HCT116 (cell line): Measurements from ENCODE around the gene TYMS. TPM values are rescaled to one million over a fixed set of nuclear protein-coding genes. Genes with fewer than 3 reads are reported as not detected.

Experiments
- ATAC-seq: fragments of 200-7000 bp; cut with Tn5 transposase; 2 replicates; pipeline ENCODE4 v1.9.1; 2020; ENCODE audit warnings: mild to moderate bottlenecking, moderate library complexity
- BruUV-seq: library from RNA; stranded (reverse); fragments of 400-500 nt; replicated peaks from 2 replicates; lab custom pipeline; 2021; lab: Mats Ljungman, UMichigan
- CTCF ChIA-PET: fragments of 300-600 bp; sonication (Branson Sonifier 250); formaldehyde crosslinking; loops from one replicate; lab custom pipeline; 2021; ENCODE audit warnings: antibody characterized with exemption; lab: Charles Lee
- POLR2A ChIA-PET: fragments of 300-600, 350-600 bp; sonication (Branson Sonifier 250); formaldehyde crosslinking; loops from one replicate; lab custom pipeline; 2021; ENCODE audit warnings: antibody characterized with exemption; lab: Charles Lee
- RAD21 ChIA-PET, 2 experiments: fragments of 300-600 bp; sonication (Branson Sonifier 250); formaldehyde crosslinking; loops; one replicate each; lab custom pipeline; 2023; ENCODE audit warnings: low total read pairs in 2 of 2; ENCODE audit not compliant: uncharacterized antibody in 2 of 2, unreplicated experiment in 2 of 2, low non-redundant PET in 1 of 2; lab: Charles Lee
- DNase-seq: peaks from one replicate; pipeline ENCODE4 v3.0.0-alpha.2; 2010; ENCODE audit warnings: low read depth, low spot score
- H2AFZ ChIP-seq: fragments of 200-600 bp; shearing (Covaris generic), sonication (generic); 2 replicates; pipeline ENCODE4 v1.6.1; 2017; ENCODE audit warnings: low read depth, mixed run types, mixed read lengths, antibody characterized with exemption, low read length; ENCODE audit not compliant: poor library complexity, severe bottlenecking
- H3K27ac ChIP-seq: 2 replicates; pipeline ENCODE4 v1.5.1; 2012; ENCODE audit warnings: low read depth, low read length
- H3K27me3 ChIP-seq: fragments of 200-600 bp; sonication (generic); 2 replicates; pipeline ENCODE4 v1.6.1; 2016; ENCODE audit warnings: mixed run types, low read length, mixed read lengths; ENCODE audit not compliant: insufficient read depth
- H3K36me3 ChIP-seq, 2 experiments: fragments of 200-500 bp in 1 of 2; fragments of 200-600 bp in 1 of 2; sonication (Bioruptor generic) in 1 of 2; sonication (generic) in 1 of 2; 2 replicates each; pipeline versions ENCODE4 v1.5.1 to v1.6.1; 2014 to 2016; ENCODE audit warnings: low read length in 2 of 2, inconsistent platforms in 1 of 2, mixed read lengths in 1 of 2, mixed run types in 1 of 2; ENCODE audit not compliant: insufficient read depth in 2 of 2, control insufficient read depth in 1 of 2
- H3K4me1 ChIP-seq, 2 experiments: fragments of 200-600 bp in 1 of 2; sonication (generic) in 1 of 2; 2 replicates each; pipeline versions ENCODE4 v1.5.1 to v1.6.1; 2012 to 2017; ENCODE audit warnings: low read length in 2 of 2, inconsistent platforms in 1 of 2, mild to moderate bottlenecking in 1 of 2, mixed read lengths in 1 of 2, mixed run types in 1 of 2, moderate library complexity in 1 of 2; ENCODE audit not compliant: insufficient read depth in 2 of 2, control insufficient read depth in 1 of 2
- H3K4me2 ChIP-seq: fragments of 200-600 bp; sonication (generic); 2 replicates; pipeline ENCODE4 v1.6.1; 2017; ENCODE audit warnings: mixed run types, low read length, mixed read lengths
- H3K4me3 ChIP-seq, 2 experiments: fragments of 200-600 bp in 1 of 2; sonication (generic) in 1 of 2; replicated peaks in 1 of 2; 2 replicates each; pipeline ENCODE4 v1.5.1; 2011 to 2016; ENCODE audit warnings: low read length in 2 of 2, control low read depth in 1 of 2, low read depth in 1 of 2, mild to moderate bottlenecking in 1 of 2, mixed read lengths in 1 of 2, mixed run types in 1 of 2
- H3K79me2 ChIP-seq: fragments of 200-600 bp; sonication (generic); 2 replicates; pipeline ENCODE4 v1.6.1; 2017; ENCODE audit warnings: mild to moderate bottlenecking, mixed run types, low read length, moderate library complexity, mixed read lengths; ENCODE audit not compliant: insufficient read depth
- H3K9ac ChIP-seq: fragments of 200-600 bp; sonication (generic); 2 replicates; pipeline ENCODE4 v1.6.1; 2016; ENCODE audit warnings: low read length, mixed read lengths
- H3K9me2 ChIP-seq: fragments of 200-600 bp; sonication (generic), shearing (Covaris generic); 2 replicates; pipeline ENCODE4 v1.6.1; 2017; ENCODE audit warnings: mixed run types, mild to moderate bottlenecking, moderate library complexity; ENCODE audit not compliant: insufficient read depth
- H3K9me3 ChIP-seq, 2 experiments: fragments of 200-500 bp in 1 of 2; fragments of 200-600 bp in 1 of 2; sonication (Bioruptor generic) in 1 of 2; sonication (generic) in 1 of 2; 2 replicates each; pipeline ENCODE4 v1.6.1; 2014 to 2017; ENCODE audit warnings: low read length in 2 of 2, mixed read lengths in 2 of 2, inconsistent platforms in 1 of 2, low read depth in 1 of 2, mild to moderate bottlenecking in 1 of 2, mixed run types in 1 of 2, moderate library complexity in 1 of 2; ENCODE audit not compliant: control insufficient read depth in 1 of 2, insufficient read depth in 1 of 2
- H4K20me1 ChIP-seq: fragments of 200-600 bp; sonication (generic), shearing (Covaris generic); 2 replicates; pipeline ENCODE4 v1.6.1; 2017; ENCODE audit warnings: mixed run types, mild to moderate bottlenecking, moderate library complexity; ENCODE audit not compliant: insufficient read depth
- ATF3 ChIP-seq: IDR thresholded peaks from 2 replicates; pipeline ENCODE4 v1.6.1; 2012
- CTCF ChIP-seq, 3 experiments: fragments of 200-600 bp in 1 of 3; sonication (generic) in 1 of 3; IDR thresholded peaks in 2 of 3; conservative IDR thresholded peaks in 1 of 3; 2 replicates each; pipeline ENCODE4 v1.5.1; 2012 to 2017; ENCODE audit warnings: low read depth in 2 of 3, low read length in 2 of 3, antibody characterized with exemption in 1 of 3, borderline replicate concordance in 1 of 3, control low read depth in 1 of 3, mild to moderate bottlenecking in 1 of 3, mixed read lengths in 1 of 3, mixed run types in 1 of 3, moderate library complexity in 1 of 3; ENCODE audit not compliant: insufficient read depth in 1 of 3
- EZH2 ChIP-seq: fragments of 200-600 bp; sonication (generic); IDR thresholded peaks from 2 replicates; pipeline ENCODE4 v1.6.1; 2017; ENCODE audit warnings: antibody characterized with exemption, mixed run types
- FOSL1 ChIP-seq: IDR thresholded peaks from 2 replicates; pipeline ENCODE4 v1.6.1; 2012; ENCODE audit warnings: low read depth
- JUND ChIP-seq: IDR thresholded peaks from 2 replicates; pipeline ENCODE4 v1.6.1; 2012
- POLR2AphosphoS5 ChIP-seq: IDR thresholded peaks from 2 replicates; pipeline ENCODE4 v1.6.1; 2011; ENCODE audit warnings: mild to moderate bottlenecking, low read depth, low read length, moderate library complexity
- REST ChIP-seq: IDR thresholded peaks from 2 replicates; pipeline ENCODE4 v1.6.1; 2012; ENCODE audit warnings: low read depth
- YY1 ChIP-seq: IDR thresholded peaks from 2 replicates; pipeline ENCODE4 v1.6.1; 2011; ENCODE audit warnings: low read length, low read depth, moderate library complexity, mild to moderate bottlenecking; ENCODE audit not compliant: insufficient replicate concordance; ENCODE audit errors: extremely low read depth
- ZBTB33 ChIP-seq: IDR thresholded peaks from 2 replicates; pipeline ENCODE4 v1.6.1; 2011; ENCODE audit warnings: mild to moderate bottlenecking, low read length, moderate library complexity; ENCODE audit not compliant: insufficient replicate concordance; ENCODE audit errors: extremely low read depth
- ZFX ChIP-seq: fragments of 450-650 bp; IDR thresholded peaks from 2 replicates; pipeline ENCODE4 v1.6.1; 2017
- intact Hi-C: fragments of 100-400 bp; cut with micrococcal nuclease; formaldehyde crosslinking; loops from 2 replicates; pipeline ENCODE4 v1.10.0; 2022
- total RNA-seq: library from RNA; stranded (reverse); gene quantifications from one replicate; pipeline ENCODE4 v1.2.1, GENCODE V29; 2021; ENCODE audit not compliant: unreplicated experiment

TYMS gene
- total RNA-seq, 1 experiment from 2014 or later: 245 TPM

- H3K79me2 ChIP-seq: peaks cover 66% of the 10 kb centered on the region
- H3K27ac ChIP-seq: peak overlapping the region; percentile 100
- H3K4me2 ChIP-seq: peak overlapping the region; percentile 94
- no peaks in the 10 kb centered on the region for H3K9me3 ChIP-seq
- peak overlapping the region; percentile 99 for H3K9ac ChIP-seq
- H3K4me3 ChIP-seq: peak overlapping the region; percentile 85 to 96
- no peaks in the 10 kb centered on the region for H3K9me2 ChIP-seq
- ATAC-seq (no peak), DNase-seq (no peak)
- ChIA-PET POLR2A (interaction anchor here (1.7 kb wide), 1 partner anchor 9 kb away, joined by 3 read pairs; no protein-coding TSS in a partner anchor), RAD21 (no interaction called here)
- H3K4me1 ChIP-seq: peaks cover 9 to 22% of the 10 kb centered on the region in 2 experiments; a peak in 3 of 4 replicates
- TF ChIP-seq EZH2: no peak
- TF ChIP-seq, all 23 proteins: peak for 0
- Histone ChIP-seq H2AFZ (no peak overlapping the region), H4K20me1 (no peaks in the 10 kb centered on the region), H3K36me3 (peaks cover 19 to 32% of the 10 kb centered on the region in 2 experiments), H3K27me3 (no peaks in the 10 kb centered on the region)
- CTCF ChIA-PET: interaction anchor here (2.4 kb wide), 1 partner anchor 35 kb away, joined by 11 read pairs; no protein-coding TSS in a partner anchor
- intact Hi-C loops: loop anchor here (5.0 kb wide), 1 partner anchor 53 kb away; the partner anchor contains the start of gene ENOSF1
- TSS peak; percentile 49 for BruUV-seq
These were observed 1.6 kb downstream of the TYMS start for GRCh38 chr18:658947-659533.

GRCh38 chr18:659597-659996 is 2.1 kb downstream of the TYMS start:
- DNase-seq: no peak
- intact Hi-C loops: loop anchor here (5.0 kb wide), 1 partner anchor 53 kb away; the partner anchor contains the start of gene ENOSF1
- H3K27me3 ChIP-seq: no peaks in the 10 kb centered on the region
- no peaks in the 10 kb centered on the region for H3K9me3 ChIP-seq
- peak overlapping the region; percentile 99 for H3K9ac ChIP-seq
- H3K9me2 ChIP-seq: no peaks in the 10 kb centered on the region
- H3K4me2 ChIP-seq: peak overlapping the region; percentile 94
- RAD21 ChIA-PET: no interaction called here
- H2AFZ ChIP-seq: no peak overlapping the region
- H3K4me3 ChIP-seq: peak overlapping the region; percentile 85 to 96; a peak in 2 of 4 replicates
- H3K79me2 ChIP-seq: peaks cover 66% of the 10 kb centered on the region
- H4K20me1 ChIP-seq: no peaks in the 10 kb centered on the region
- ATAC-seq: no peak
- H3K4me1 ChIP-seq: peaks cover 9 to 22% of the 10 kb centered on the region in 2 experiments; a peak in 3 of 4 replicates
- H3K27ac ChIP-seq: peak overlapping the region; percentile 100; the same call in 1 of the 2 replicates
- CTCF ChIA-PET: no interaction called here
- H3K36me3 ChIP-seq: peaks cover 19 to 32% of the 10 kb centered on the region in 2 experiments
- POLR2A ChIA-PET: no interaction called here
- BruUV-seq: no TSS peak
- TF ChIP-seq POLR2AphosphoS5 (no peak), ZBTB33 (no peak), JUND (no peak), FOSL1 (no peak), REST (no peak), CTCF (IDR thresholded peaks at IDR 0.05 in 2 of 3, conservative IDR thresholded peaks at IDR 0.05 in 1 of 3; ENCODE audit: borderline replicate concordance in 1 of 3, insufficient read depth in 1 of 3, low read depth in 2 of 3, low read length in 2 of 3) (no peak), ATF3 (no peak), ZFX (no peak), YY1 (no peak)
